Measurements from ENCODE around the gene TSHZ1.

Gene TSHZ1

DNA sequence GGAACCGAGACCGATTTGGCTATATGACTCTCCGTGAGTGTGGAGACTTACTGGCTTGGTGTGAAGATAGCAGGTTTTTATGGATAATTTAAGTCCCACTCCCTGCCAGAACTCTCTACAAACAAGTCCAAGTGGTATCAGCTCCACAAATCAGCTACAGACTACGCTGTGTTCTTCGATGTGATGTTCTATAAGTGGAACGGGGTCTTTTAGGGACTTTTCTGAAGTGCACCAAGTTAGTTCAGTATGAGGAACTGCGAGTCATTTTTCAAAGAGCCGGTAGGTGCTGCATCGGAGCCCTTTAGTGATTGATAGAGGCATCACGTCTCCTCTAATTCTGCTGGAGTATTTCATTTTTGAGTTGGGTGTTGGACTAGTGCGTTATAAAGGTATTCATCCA lies 107.1 kb downstream of the TSHZ1 start:
- no peaks in the 10 kb centered on the region for H3K27me3 ChIP-seq (ENCODE audit: insufficient read depth, low read length, poor library complexity, severe bottlenecking)
- H3F3A ChIP-seq (ENCODE audit: low read depth), result no peaks in the 10 kb centered on the region
- H3K36me3 ChIP-seq (ENCODE audit: insufficient read depth, low read length), result no peaks in the 10 kb centered on the region
- no peak overlapping the region for H3K4me2 ChIP-seq (ENCODE audit: low read depth, low read length, poor library complexity, severe bottlenecking)
- no peaks in the 10 kb centered on the region for H3K4me1 ChIP-seq (ENCODE audit: insufficient read depth, low read length, poor library complexity, severe bottlenecking)
- no peak overlapping the region for H3K9ac ChIP-seq (ENCODE audit: low read depth, low read length, poor library complexity, severe bottlenecking)
- H3K4me3 ChIP-seq (ENCODE audit: low read length, poor library complexity, severe bottlenecking), result no peak overlapping the region
- 0 out of 2 replicates have a peak, but pooled peaks cover 3% of the 10 kb centered on the region for H3K9me2 ChIP-seq (replicated peaks; ENCODE audit: low read depth, low read length)
- H2AFZ ChIP-seq (ENCODE audit: low read length), result no peak overlapping the region
- no peaks in the 10 kb centered on the region for H3K9me3 ChIP-seq (ENCODE audit: insufficient read depth, low read depth, low read length)
- H4K20me1 ChIP-seq (ENCODE audit: insufficient read depth, low read length, poor library complexity, severe bottlenecking), result no peaks in the 10 kb centered on the region
- no peak for TF ChIP-seq EZH2phosphoT487 (IDR thresholded peaks at IDR 0.05; ENCODE audit: borderline replicate concordance)
- TF ChIP-seq, protein P1, sequence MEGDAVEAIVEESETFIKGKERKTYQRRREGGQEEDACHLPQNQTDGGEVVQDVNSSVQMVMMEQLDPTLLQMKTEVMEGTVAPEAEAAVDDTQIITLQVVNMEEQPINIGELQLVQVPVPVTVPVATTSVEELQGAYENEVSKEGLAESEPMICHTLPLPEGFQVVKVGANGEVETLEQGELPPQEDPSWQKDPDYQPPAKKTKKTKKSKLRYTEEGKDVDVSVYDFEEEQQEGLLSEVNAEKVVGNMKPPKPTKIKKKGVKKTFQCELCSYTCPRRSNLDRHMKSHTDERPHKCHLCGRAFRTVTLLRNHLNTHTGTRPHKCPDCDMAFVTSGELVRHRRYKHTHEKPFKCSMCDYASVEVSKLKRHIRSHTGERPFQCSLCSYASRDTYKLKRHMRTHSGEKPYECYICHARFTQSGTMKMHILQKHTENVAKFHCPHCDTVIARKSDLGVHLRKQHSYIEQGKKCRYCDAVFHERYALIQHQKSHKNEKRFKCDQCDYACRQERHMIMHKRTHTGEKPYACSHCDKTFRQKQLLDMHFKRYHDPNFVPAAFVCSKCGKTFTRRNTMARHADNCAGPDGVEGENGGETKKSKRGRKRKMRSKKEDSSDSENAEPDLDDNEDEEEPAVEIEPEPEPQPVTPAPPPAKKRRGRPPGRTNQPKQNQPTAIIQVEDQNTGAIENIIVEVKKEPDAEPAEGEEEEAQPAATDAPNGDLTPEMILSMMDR (conservative IDR thresholded peaks at IDR 0.05; ENCODE audit: low read length), result no peak
- H3K79me2 ChIP-seq (ENCODE audit: insufficient read depth, low read length), result no peaks in the 10 kb centered on the region

DNA sequence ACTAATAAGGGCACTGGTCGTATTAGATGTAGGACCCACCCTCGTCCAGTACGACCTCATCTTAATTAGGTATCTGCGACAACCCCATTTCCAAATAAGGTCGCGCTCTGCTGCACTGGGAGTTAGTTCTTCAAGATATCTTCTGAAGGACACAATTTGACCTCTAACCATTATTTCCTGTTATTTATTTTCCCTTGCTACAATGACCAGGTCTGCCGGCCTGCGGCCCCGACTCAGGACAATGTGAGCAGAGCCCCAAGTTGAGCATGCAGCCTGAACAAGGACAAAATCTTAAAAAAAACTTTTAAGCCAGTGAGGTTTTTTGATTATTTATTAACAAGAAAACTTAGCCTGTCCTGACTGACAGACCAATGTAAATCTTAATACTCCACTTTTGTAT lies 109.3 kb downstream of the TSHZ1 start:
- no peaks in the 10 kb centered on the region for H3K4me1 ChIP-seq (ENCODE audit: insufficient read depth, low read length, poor library complexity, severe bottlenecking)
- no peaks in the 10 kb centered on the region for H4K20me1 ChIP-seq (ENCODE audit: insufficient read depth, low read length, poor library complexity, severe bottlenecking)

DNA sequence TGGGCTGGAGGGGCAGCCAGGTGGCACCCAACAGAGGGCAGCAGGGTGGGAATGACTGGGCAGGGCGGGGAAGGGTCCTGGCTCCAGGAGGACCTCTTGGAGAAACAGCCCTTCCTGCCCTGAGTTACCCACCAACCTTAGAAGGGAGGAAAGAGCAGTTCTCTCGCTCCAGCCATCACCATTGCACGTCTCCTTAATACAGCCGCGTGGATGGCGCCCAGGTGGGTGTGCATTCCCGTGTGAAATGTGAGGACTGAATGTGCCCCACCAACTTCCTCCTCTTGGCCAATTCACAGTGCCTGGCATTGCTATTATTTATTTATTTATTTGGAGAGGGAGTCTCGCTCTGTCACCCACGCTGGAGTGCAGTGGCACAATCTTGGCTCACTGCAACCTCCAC lies 109.9 kb downstream of the TSHZ1 start:
- TF ChIP-seq, protein P1 (conservative IDR thresholded peaks at IDR 0.05; ENCODE audit: low read length), result no peak
- TF ChIP-seq EZH2phosphoT487 (IDR thresholded peaks at IDR 0.05; ENCODE audit: borderline replicate concordance), result no peak
- Histone ChIP-seq H3K9me2 (replicated peaks; ENCODE audit: low read depth, low read length) (0 out of 2 replicates have a peak, but pooled peaks cover 2% of the 10 kb centered on the region), H3K9ac (ENCODE audit: low read depth, low read length, poor library complexity, severe bottlenecking) (no peak overlapping the region), H3K4me2 (ENCODE audit: low read depth, low read length, poor library complexity, severe bottlenecking) (no peak overlapping the region), H3F3A (ENCODE audit: low read depth) (no peaks in the 10 kb centered on the region), H2AFZ (ENCODE audit: low read length) (no peak overlapping the region), H4K20me1 (ENCODE audit: insufficient read depth, low read length, poor library complexity, severe bottlenecking) (no peaks in the 10 kb centered on the region), H3K4me3 (ENCODE audit: low read length, poor library complexity, severe bottlenecking) (no peak overlapping the region), H3K79me2 (ENCODE audit: insufficient read depth, low read length) (no peaks in the 10 kb centered on the region), H3K27me3 (ENCODE audit: insufficient read depth, low read length, poor library complexity, severe bottlenecking) (no peaks in the 10 kb centered on the region), H3K36me3 (ENCODE audit: insufficient read depth, low read length) (no peaks in the 10 kb centered on the region), H3K4me1 (ENCODE audit: insufficient read depth, low read length, poor library complexity, severe bottlenecking) (no peaks in the 10 kb centered on the region), H3K9me3 (ENCODE audit: insufficient read depth, low read depth, low read length) (no peaks in the 10 kb centered on the region)

More for the DNA sequence above, 109.3 kb downstream of the TSHZ1 start:
- H3K27me3 ChIP-seq (ENCODE audit: insufficient read depth, low read length, poor library complexity, severe bottlenecking), result no peaks in the 10 kb centered on the region
- H3K9me3 ChIP-seq (ENCODE audit: insufficient read depth, low read depth, low read length), result no peaks in the 10 kb centered on the region
- H3F3A ChIP-seq (ENCODE audit: low read depth), result no peaks in the 10 kb centered on the region
- H2AFZ ChIP-seq (ENCODE audit: low read length), result no peak overlapping the region
- H3K36me3 ChIP-seq (ENCODE audit: insufficient read depth, low read length), result no peaks in the 10 kb centered on the region
- no peak for TF ChIP-seq EZH2phosphoT487 (IDR thresholded peaks at IDR 0.05; ENCODE audit: borderline replicate concordance)
- TF ChIP-seq, protein P1 (conservative IDR thresholded peaks at IDR 0.05; ENCODE audit: low read length), result no peak
- H3K4me2 ChIP-seq (ENCODE audit: low read depth, low read length, poor library complexity, severe bottlenecking), result no peak overlapping the region
- H3K79me2 ChIP-seq (ENCODE audit: insufficient read depth, low read length), result no peaks in the 10 kb centered on the region
- H3K9me2 ChIP-seq (replicated peaks; ENCODE audit: low read depth, low read length), result 0 out of 2 replicates have a peak, but pooled peaks cover 3% of the 10 kb centered on the region
- no peak overlapping the region for H3K4me3 ChIP-seq (ENCODE audit: low read length, poor library complexity, severe bottlenecking)
- no peak overlapping the region for H3K9ac ChIP-seq (ENCODE audit: low read depth, low read length, poor library complexity, severe bottlenecking)
